GM12878 (cell line): ENCODE measurements around the gene URAD. TPM values are rescaled to one million over a fixed set of nuclear protein-coding genes. Genes with fewer than 3 reads are reported as not detected.

Experiments
- ATAC-seq: fragments of 200-7000 bp; cut with Tn5 transposase; 3 replicates; pipeline ENCODE4 v1.9.1; 2020; ENCODE audit warnings: mild to moderate bottlenecking, moderate library complexity
- BruUV-seq: library from RNA; stranded (reverse); fragments of 400-500 nt; replicated peaks from 2 replicates; lab custom pipeline; 2021; lab: Mats Ljungman, UMichigan
- CTCF ChIA-PET: fragments of 300-600 bp; sonication (Branson Sonifier 250); formaldehyde crosslinking; extraction: SDS; loops from one replicate; lab custom pipeline; 2021; ENCODE audit warnings: inconsistent platforms; lab: Yijun Ruan, JAX
- POLR2A ChIA-PET: fragments of 350-600 bp; formaldehyde crosslinking; extraction: SDS; loops from one replicate; lab custom pipeline; 2021; ENCODE audit warnings: inconsistent platforms; lab: Charles Lee
- RAD21 ChIA-PET: fragments of 300-600 bp; sonication (Branson Sonifier 250); formaldehyde crosslinking; loops from one replicate; lab custom pipeline; 2023; ENCODE audit warnings: antibody characterized with exemption; ENCODE audit not compliant: unreplicated experiment; lab: Charles Lee
- SMC1A ChIA-PET: fragments of 300-600 bp; sonication (Branson Sonifier 250); formaldehyde crosslinking; loops from one replicate; lab custom pipeline; 2023; ENCODE audit not compliant: unreplicated experiment, uncharacterized antibody; lab: Charles Lee
- DNase-seq: peaks from one replicate; pipeline ENCODE4 v3.0.0-alpha.2; 2011; ENCODE audit warnings: low read depth, low spot score
- FAIRE-seq: peaks from 3 replicates; lab custom pipeline; 2011; peaks lifted over from hg19 to GRCh38; lab: Jason Lieb, UNC
- H2AFZ ChIP-seq: 2 replicates; pipeline ENCODE4 v1.6.0; 2011; ENCODE audit warnings: low read depth, low read length, control low read depth; ENCODE audit not compliant: control insufficient read depth
- H3K27ac ChIP-seq: 2 replicates; pipeline ENCODE4 v1.5.1; 2011; ENCODE audit warnings: control low read depth; ENCODE audit not compliant: control insufficient read depth, insufficient read depth
- H3K27me3 ChIP-seq, 2 experiments: replicated peaks in 1 of 2; 2 replicates each; pipeline versions ENCODE4 v1.6.0 to v1.6.1; 2011; ENCODE audit warnings: low read length in 1 of 2; ENCODE audit not compliant: control insufficient read depth in 2 of 2, insufficient read depth in 2 of 2
- H3K36me3 ChIP-seq, 2 experiments: 2 replicates each; pipeline ENCODE4 v1.5.1; 2011; ENCODE audit warnings: low read length in 1 of 2; ENCODE audit not compliant: control insufficient read depth in 2 of 2, insufficient read depth in 2 of 2
- H3K4me1 ChIP-seq: 2 replicates; pipeline ENCODE4 v1.6.1; 2011; ENCODE audit warnings: mild to moderate bottlenecking, low read length, moderate library complexity, mixed read lengths; ENCODE audit not compliant: control insufficient read depth, insufficient read depth
- H3K4me2 ChIP-seq: 2 replicates; pipeline ENCODE4 v1.6.0; 2011; ENCODE audit warnings: control low read depth; ENCODE audit not compliant: control insufficient read depth, insufficient read depth
- H3K4me3 ChIP-seq: fragments of 200-600 bp; sonication (generic); 2 replicates; pipeline ENCODE4 v1.5.1; 2016
- H3K79me2 ChIP-seq: 2 replicates; pipeline ENCODE4 v1.6.0; 2011; ENCODE audit warnings: low read length; ENCODE audit not compliant: control insufficient read depth, insufficient read depth
- H3K9ac ChIP-seq: 2 replicates; pipeline ENCODE4 v1.8.0; 2011; ENCODE audit warnings: low read length, control low read depth, mixed read lengths; ENCODE audit not compliant: control insufficient read depth, insufficient read depth
- H3K9me3 ChIP-seq: replicated peaks from 3 replicates; pipeline ENCODE4 v1.5.1; 2011; ENCODE audit warnings: mild to moderate bottlenecking, low read length; ENCODE audit not compliant: control insufficient read depth, insufficient read depth
- H4K20me1 ChIP-seq: 2 replicates; pipeline ENCODE4 v1.6.0; 2011; ENCODE audit not compliant: control insufficient read depth, insufficient read depth
- ATF7 ChIP-seq: fragments of 450-650 bp; IDR thresholded peaks from 2 replicates; pipeline ENCODE4 v1.6.1; 2016; ENCODE audit warnings: low read depth, mild to moderate bottlenecking
- HDAC2 ChIP-seq: fragments of 200-600 bp; sonication (generic); IDR thresholded peaks from 2 replicates; pipeline ENCODE4 v1.6.1; 2017
- LARP7 ChIP-seq: fragments of 450-650 bp; IDR thresholded peaks from 2 replicates; pipeline ENCODE4 v1.6.1; 2017; ENCODE audit warnings: mild to moderate bottlenecking
- MEF2A ChIP-seq: IDR thresholded peaks from 2 replicates; pipeline ENCODE4 v1.6.1; 2011; ENCODE audit warnings: low read depth, mild to moderate bottlenecking, low read length, moderate library complexity; ENCODE audit not compliant: insufficient read depth
- NFXL1 ChIP-seq: fragments of 450-650 bp; IDR thresholded peaks from 2 replicates; pipeline ENCODE4 v1.6.1; 2017; ENCODE audit warnings: antibody characterized with exemption, mild to moderate bottlenecking, borderline replicate concordance
- RAD21 ChIP-seq: IDR thresholded peaks from 2 replicates; pipeline ENCODE4 v1.6.1; 2011; ENCODE audit warnings: mild to moderate bottlenecking, low read depth, low read length, moderate library complexity; ENCODE audit not compliant: insufficient read depth
- SIN3A ChIP-seq: IDR thresholded peaks from 2 replicates; pipeline ENCODE4 v1.6.1; 2012; ENCODE audit warnings: low read depth, low read length, improper control_type of control experiment
- STAT1 ChIP-seq: fragments of 450-650 bp; conservative IDR thresholded peaks from 2 replicates; pipeline ENCODE4 v1.6.1; 2014; ENCODE audit warnings: antibody characterized with exemption, mild to moderate bottlenecking
- SUPT20H ChIP-seq: IDR thresholded peaks from 2 replicates; pipeline ENCODE4 v1.6.1; 2011; ENCODE audit warnings: low read depth, mild to moderate bottlenecking, low read length, moderate library complexity, borderline replicate concordance; ENCODE audit not compliant: control insufficient read depth
- TBL1XR1 ChIP-seq: IDR thresholded peaks from 2 replicates; pipeline ENCODE4 v1.6.1; 2012; ENCODE audit warnings: low read depth, low read length, improper control_type of control experiment
- WGBS: methylation state at CpG from one replicate; pipeline ENCODE4 v1.1.6; 2016; ENCODE audit warnings: low lambda C conversion rate; ENCODE audit not compliant: insufficient replicate concordance, insufficient coverage; ENCODE audit errors: missing lambda C conversion rate; 5-methylcytosine and 5-hydroxymethylcytosine counted together
- in situ Hi-C: fragments of 300-500 bp; cut with MboI; formaldehyde crosslinking; loops from 9 replicates; pipeline ENCODE4 v1.14.3; 2018; ENCODE audit warnings: mixed read lengths
- intact Hi-C: fragments of 100-400 bp; cut with micrococcal nuclease; formaldehyde crosslinking; loops from one replicate; pipeline ENCODE4 v1.14.2; 2022; ENCODE audit not compliant: unreplicated experiment
- polyA plus RNA-seq, 11 experiments: library from polyadenylated mRNA; depleted of rRNA in 4 of 11; unstranded in 6 of 11; stranded (reverse) in 5 of 11; fragments of >200 nt; fragmentation: Nextera tagmentation in 4 of 11; fragmentation: Illumina TruSeq in 1 of 11; extraction: Ambion mirVana in 4 of 11; extraction: Trizol in 1 of 11; gene quantifications; 1 replicate in 1 of 11; 2 replicates in 10 of 11; pipeline versions ENCODE4 v1.2.1 to v1.2.3, GENCODE V29; 2011 to 2016; ENCODE audit warnings: inconsistent platforms in 2 of 11, missing spikeins in 2 of 11, low read depth in 1 of 11
- total RNA-seq, 4 experiments: library from RNA; depleted of rRNA in 3 of 4; stranded (reverse); fragments of >200 nt in 3 of 4; fragmentation: Illumina TruSeq in 1 of 4; extraction: Trizol in 1 of 4; gene quantifications; 2 replicates each; pipeline versions ENCODE4 v1.2.1 to v1.2.3, GENCODE V29; 2013 to 2021
- TF ChIP-seq, protein P1 (sequence below): fragments of 450-650 bp; IDR thresholded peaks from 2 replicates; pipeline ENCODE4 v1.6.1; 2017; ENCODE audit warnings: mild to moderate bottlenecking
- TF ChIP-seq, protein P2 (sequence below): fragments of 450-650 bp; IDR thresholded peaks from 2 replicates; pipeline ENCODE4 v1.6.1; 2017; ENCODE audit warnings: borderline replicate concordance
- TF ChIP-seq, protein P3 (sequence below): fragments of 450-650 bp; IDR thresholded peaks from 2 replicates; pipeline ENCODE4 v1.6.1; 2017; ENCODE audit warnings: mild to moderate bottlenecking, moderate library complexity

The URAD gene
- total and polyA plus RNA-seq, 10 of the 15 experiments (the other 5 are each of a cell fraction or from before 2014, with no cell fraction given): not detected

DNA sequence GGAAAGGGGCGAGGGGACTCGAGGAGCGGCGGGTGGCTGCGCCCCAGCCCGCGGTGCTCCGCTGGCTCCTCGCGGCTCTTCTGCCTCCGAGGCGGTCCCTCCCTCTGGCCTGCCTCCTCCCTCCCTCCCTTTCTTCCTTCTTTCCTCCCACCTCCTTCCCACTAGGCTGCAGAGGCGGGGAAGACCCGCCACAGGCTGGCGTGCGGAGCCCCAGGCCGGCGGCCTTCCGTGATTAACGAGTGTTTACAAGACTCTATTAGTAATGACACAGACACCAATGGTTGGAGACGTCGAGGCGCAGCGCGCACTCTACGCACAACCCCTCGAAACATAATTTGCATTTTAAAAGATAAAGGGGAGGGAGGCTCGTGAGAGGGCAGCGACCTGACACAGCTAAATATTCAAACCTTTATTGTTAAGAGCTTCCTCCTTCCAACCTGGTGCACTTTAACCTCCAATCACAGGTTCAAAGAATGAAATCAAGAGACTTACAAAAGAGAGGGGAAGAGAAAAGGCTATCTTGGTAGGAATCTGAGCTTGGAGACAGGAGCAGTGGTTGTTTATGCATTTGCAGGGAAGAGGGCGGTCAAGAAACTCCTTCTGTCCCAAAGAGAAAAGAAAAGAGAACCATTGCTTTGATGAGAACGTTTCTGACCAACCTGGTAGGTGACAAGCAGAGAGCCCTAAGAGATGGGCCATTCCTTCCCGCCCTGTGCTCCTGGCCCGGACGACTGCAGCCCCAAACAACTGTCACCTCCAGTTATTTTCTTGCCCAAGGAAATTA is 19.2 kb downstream of the URAD start, which contains the start of gene CDX2:
Gene CDX2, minus strand, starts transcription at position 234 of the 784 bp plus-strand sequence. CDS start 309 bp downstream, outside the sequence.
- peaks cover 16 to 25% of the 10 kb centered on the region in 2 experiments for H3K27me3 ChIP-seq
- in situ Hi-C loops: no loop called here
- no peak within 1 kb of the TSS for H3K4me3 ChIP-seq
- no peaks in the 10 kb centered on the region for H3K4me1 ChIP-seq
- ChIA-PET RAD21 (interaction anchor here (1.5 kb wide), 1 partner anchor 17 kb away, joined by 3 read pairs; no protein-coding TSS in a partner anchor), CTCF (interaction anchor here (1.3 to 1.4 kb wide), 2 partner anchors 18 to 143 kb away, joined by 3 to 8 read pairs; no protein-coding TSS in a partner anchor), SMC1A (interaction anchor here (1.3 kb wide), 1 partner anchor 139 kb away, joined by 3 read pairs; no protein-coding TSS in a partner anchor), POLR2A (no interaction called here)
- H3K9me3 ChIP-seq: no peaks in the 10 kb centered on the region
- H3K9ac ChIP-seq: no peak within 1 kb of the TSS
- no peaks in the 10 kb centered on the region for H3K79me2 ChIP-seq
- H4K20me1 ChIP-seq: no peaks in the 10 kb centered on the region
- H3K4me2 ChIP-seq: no peak within 1 kb of the TSS
- TF ChIP-seq, protein P1, sequence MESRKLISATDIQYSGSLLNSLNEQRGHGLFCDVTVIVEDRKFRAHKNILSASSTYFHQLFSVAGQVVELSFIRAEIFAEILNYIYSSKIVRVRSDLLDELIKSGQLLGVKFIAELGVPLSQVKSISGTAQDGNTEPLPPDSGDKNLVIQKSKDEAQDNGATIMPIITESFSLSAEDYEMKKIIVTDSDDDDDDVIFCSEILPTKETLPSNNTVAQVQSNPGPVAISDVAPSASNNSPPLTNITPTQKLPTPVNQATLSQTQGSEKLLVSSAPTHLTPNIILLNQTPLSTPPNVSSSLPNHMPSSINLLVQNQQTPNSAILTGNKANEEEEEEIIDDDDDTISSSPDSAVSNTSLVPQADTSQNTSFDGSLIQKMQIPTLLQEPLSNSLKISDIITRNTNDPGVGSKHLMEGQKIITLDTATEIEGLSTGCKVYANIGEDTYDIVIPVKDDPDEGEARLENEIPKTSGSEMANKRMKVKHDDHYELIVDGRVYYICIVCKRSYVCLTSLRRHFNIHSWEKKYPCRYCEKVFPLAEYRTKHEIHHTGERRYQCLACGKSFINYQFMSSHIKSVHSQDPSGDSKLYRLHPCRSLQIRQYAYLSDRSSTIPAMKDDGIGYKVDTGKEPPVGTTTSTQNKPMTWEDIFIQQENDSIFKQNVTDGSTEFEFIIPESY: no peak
- TF ChIP-seq SIN3A (no peak), NFXL1 (no peak), HDAC2 (no peak), STAT1 (no peak), SUPT20H (no peak), TBL1XR1 (no peak), LARP7 (no peak), ATF7 (no peak), RAD21 (no peak), MEF2A (no peak)
- TF ChIP-seq, protein P2, sequence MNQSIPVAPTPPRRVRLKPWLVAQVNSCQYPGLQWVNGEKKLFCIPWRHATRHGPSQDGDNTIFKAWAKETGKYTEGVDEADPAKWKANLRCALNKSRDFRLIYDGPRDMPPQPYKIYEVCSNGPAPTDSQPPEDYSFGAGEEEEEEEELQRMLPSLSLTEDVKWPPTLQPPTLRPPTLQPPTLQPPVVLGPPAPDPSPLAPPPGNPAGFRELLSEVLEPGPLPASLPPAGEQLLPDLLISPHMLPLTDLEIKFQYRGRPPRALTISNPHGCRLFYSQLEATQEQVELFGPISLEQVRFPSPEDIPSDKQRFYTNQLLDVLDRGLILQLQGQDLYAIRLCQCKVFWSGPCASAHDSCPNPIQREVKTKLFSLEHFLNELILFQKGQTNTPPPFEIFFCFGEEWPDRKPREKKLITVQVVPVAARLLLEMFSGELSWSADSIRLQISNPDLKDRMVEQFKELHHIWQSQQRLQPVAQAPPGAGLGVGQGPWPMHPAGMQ: no peak
- TF ChIP-seq, protein P3, sequence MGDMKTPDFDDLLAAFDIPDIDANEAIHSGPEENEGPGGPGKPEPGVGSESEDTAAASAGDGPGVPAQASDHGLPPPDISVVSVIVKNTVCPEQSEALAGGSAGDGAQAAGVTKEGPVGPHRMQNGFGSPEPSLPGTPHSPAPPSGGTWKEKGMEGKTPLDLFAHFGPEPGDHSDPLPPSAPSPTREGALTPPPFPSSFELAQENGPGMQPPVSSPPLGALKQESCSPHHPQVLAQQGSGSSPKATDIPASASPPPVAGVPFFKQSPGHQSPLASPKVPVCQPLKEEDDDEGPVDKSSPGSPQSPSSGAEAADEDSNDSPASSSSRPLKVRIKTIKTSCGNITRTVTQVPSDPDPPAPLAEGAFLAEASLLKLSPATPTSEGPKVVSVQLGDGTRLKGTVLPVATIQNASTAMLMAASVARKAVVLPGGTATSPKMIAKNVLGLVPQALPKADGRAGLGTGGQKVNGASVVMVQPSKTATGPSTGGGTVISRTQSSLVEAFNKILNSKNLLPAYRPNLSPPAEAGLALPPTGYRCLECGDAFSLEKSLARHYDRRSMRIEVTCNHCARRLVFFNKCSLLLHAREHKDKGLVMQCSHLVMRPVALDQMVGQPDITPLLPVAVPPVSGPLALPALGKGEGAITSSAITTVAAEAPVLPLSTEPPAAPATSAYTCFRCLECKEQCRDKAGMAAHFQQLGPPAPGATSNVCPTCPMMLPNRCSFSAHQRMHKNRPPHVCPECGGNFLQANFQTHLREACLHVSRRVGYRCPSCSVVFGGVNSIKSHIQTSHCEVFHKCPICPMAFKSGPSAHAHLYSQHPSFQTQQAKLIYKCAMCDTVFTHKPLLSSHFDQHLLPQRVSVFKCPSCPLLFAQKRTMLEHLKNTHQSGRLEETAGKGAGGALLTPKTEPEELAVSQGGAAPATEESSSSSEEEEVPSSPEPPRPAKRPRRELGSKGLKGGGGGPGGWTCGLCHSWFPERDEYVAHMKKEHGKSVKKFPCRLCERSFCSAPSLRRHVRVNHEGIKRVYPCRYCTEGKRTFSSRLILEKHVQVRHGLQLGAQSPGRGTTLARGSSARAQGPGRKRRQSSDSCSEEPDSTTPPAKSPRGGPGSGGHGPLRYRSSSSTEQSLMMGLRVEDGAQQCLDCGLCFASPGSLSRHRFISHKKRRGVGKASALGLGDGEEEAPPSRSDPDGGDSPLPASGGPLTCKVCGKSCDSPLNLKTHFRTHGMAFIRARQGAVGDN: no peak
- intact Hi-C loops: no loop called here
- FAIRE-seq: no peak
- no peak within 1 kb of the TSS for H3K27ac ChIP-seq
- no peak for ATAC-seq
- DNase-seq: no peak
- 42% methylated on average over 31 of the region's 34 CpGs for WGBS
- no peak within 1 kb of the TSS for H2AFZ ChIP-seq
- H3K36me3 ChIP-seq: no peaks in the 10 kb centered on the region
- BruUV-seq: no TSS peak
